Stimulated activated naive B cell treated with anti-CD40 and anti-IgM and Interleukin-4, amounts not matched to agents 10 μg/mL and 1 μg/mL and 100 μg/mL, for 72 hours (primary cell): ENCODE results near the gene WASF2.
A peak's percentile ranks its signal among the peaks of the same experiment; 100 is the strongest.
"Not testable (repeated sequence)": the region's sequence is repeated elsewhere in the genome, so short reads cannot be mapped to it uniquely, and the experiment has no call there.

Experiments used
- ATAC-seq, 2 donors: fragments of 150-1000 bp; cut with Tn5 transposase; replicated peaks; 2 replicates each; pipeline ENCODE4 v1.10.0; 2021; ENCODE audit warnings: moderate library complexity in 1 of 2
- DNase-seq: peaks from one replicate; pipeline ENCODE4 v3.0.0; 2021
- H3K27ac Mint-ChIP-seq: one replicate; pipeline ENCODE4 v1.8.0; 2022; ENCODE audit warnings: mild to moderate bottlenecking, mixed read lengths
- H3K27me3 Mint-ChIP-seq, 2 donors: one replicate each; pipeline ENCODE4 v1.8.0; 2022; ENCODE audit warnings: mixed read lengths in 2 of 2
- H3K36me3 Mint-ChIP-seq, 2 donors: one replicate each; pipeline ENCODE4 v1.8.0; 2022; ENCODE audit warnings: mixed read lengths in 2 of 2, mild to moderate bottlenecking in 1 of 2
- H3K4me1 Mint-ChIP-seq, 2 donors: one replicate each; pipeline ENCODE4 v1.8.0; 2022; ENCODE audit warnings: mixed read lengths in 2 of 2, mild to moderate bottlenecking in 1 of 2
- H3K4me3 Mint-ChIP-seq, 2 donors: one replicate each; pipeline ENCODE4 v1.8.0; 2022; ENCODE audit warnings: mild to moderate bottlenecking in 2 of 2, mixed read lengths in 2 of 2, moderate library complexity in 1 of 2
- H3K9me3 Mint-ChIP-seq, 2 donors: one replicate each; pipeline ENCODE4 v1.8.0; 2022; ENCODE audit warnings: mixed read lengths in 2 of 2, mild to moderate bottlenecking in 1 of 2

WASF2 gene, protein sequence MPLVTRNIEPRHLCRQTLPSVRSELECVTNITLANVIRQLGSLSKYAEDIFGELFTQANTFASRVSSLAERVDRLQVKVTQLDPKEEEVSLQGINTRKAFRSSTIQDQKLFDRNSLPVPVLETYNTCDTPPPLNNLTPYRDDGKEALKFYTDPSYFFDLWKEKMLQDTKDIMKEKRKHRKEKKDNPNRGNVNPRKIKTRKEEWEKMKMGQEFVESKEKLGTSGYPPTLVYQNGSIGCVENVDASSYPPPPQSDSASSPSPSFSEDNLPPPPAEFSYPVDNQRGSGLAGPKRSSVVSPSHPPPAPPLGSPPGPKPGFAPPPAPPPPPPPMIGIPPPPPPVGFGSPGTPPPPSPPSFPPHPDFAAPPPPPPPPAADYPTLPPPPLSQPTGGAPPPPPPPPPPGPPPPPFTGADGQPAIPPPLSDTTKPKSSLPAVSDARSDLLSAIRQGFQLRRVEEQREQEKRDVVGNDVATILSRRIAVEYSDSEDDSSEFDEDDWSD

DNA sequence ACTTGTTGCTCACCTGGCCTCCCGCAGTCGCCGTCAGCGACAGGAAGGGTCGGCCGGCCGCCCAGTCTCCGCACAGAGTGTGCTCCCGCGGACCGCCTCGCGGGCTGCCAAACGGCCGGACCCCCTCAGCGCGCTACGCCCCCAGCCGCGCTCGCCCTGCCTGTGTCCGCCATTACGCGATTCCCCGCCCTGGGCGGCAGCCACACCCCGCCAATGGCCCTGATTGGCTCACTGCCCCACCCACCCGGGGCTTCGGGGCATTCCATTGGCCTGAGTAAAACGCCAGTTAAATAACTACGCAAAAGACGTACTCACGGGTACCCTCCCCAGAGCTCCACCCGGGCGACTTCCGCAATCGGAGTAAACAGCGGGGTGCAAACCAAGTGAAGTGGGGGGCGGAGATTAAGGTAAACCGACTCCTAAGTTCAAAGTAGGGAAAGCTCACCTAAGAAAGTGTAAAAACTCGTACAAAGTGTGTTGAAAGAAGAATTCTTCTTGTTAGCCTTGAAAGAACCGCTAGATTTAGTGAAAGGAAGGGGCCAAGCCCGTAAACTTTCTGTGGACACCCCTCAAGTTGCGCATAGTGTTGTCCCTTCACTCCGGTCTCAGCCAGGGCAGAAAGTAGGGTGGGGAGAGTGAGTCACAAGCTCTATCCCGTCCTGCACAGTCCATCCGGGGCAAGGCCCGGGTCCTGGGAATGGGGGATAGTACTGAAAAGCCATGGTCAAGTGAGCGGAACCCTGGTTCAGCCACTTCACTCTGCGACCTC, at the start of gene WASF2:
WASF2 (minus strand) TSS at position 195 of the 769 bp plus-strand sequence. CDS start 61,277 bp downstream, outside the sequence.
- DNase-seq = peak; percentile 96
- H3K36me3 Mint-ChIP-seq = peaks cover 4 to 6% of the 10 kb centered on the region in 2 donors
- peaks cover 0 to 2% of the 10 kb centered on the region in 2 donors for H3K9me3 Mint-ChIP-seq
- no peaks in the 10 kb centered on the region for H3K27me3 Mint-ChIP-seq
- peak within 1 kb of the TSS; percentile 100 for H3K27ac Mint-ChIP-seq
- peak within 1 kb of the TSS; percentile 84 to 89 for H3K4me3 Mint-ChIP-seq
- ATAC-seq = peak; percentile 80 to 88
- H3K4me1 Mint-ChIP-seq = peaks cover 35 to 49% of the 10 kb centered on the region in 2 donors

DNA sequence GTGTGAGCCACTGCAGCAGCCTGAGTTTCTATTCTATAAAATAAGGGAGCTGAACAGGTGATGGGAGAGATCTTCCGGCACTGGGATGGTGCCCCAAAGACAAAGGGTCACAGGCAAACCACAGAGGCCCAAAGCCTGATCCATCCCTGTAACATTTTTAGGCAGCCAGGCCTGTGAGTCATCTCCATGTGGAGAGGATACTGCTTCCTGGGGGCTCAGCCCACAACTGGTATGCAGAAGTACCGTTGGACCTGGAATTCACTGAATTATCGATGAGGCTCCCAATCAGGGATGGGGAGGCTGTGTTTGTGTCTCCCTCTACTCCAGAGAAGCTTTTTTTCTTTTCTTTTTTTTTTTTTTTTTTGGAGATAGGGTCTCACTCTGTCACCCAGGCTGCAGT, 48.8 kb upstream of the WASF2 start:
- Mint-ChIP-seq H3K4me1 (peaks cover 0 to 13% of the 10 kb centered on the region in 2 donors), H3K4me3 (no peak overlapping the region), H3K9me3 (no peaks in the 10 kb centered on the region), H3K27me3 (no peaks in the 10 kb centered on the region), H3K36me3 (peaks cover 12 to 23% of the 10 kb centered on the region in 2 donors), H3K27ac (no peak overlapping the region)
- no peak for ATAC-seq
- no peak for DNase-seq

DNA sequence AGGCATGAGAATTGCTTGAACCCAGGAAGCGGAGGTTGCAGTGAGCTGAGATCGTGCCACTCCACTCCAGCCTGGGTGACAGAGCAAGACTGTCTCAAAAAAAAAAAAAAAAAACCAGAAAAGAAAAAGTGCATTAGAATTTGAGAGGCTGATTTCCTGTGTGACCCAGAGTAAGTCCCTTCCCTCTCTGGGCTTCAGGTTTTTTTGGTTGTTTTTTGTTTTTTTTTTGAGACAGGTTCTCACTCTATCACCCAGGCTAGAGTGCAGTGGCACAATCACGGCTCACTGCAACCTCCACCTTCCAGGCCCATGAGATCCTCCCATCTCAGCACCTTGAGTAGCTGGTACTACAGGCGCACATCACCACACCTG, 48.3 kb upstream of the WASF2 start:
- not testable (repeated sequence) for ATAC-seq, H3K27ac Mint-ChIP-seq, DNase-seq, H3K9me3 Mint-ChIP-seq, H3K4me3 Mint-ChIP-seq, H3K27me3 Mint-ChIP-seq
- peaks cover 0 to 11% of the 10 kb centered on the region in 2 donors for H3K4me1 Mint-ChIP-seq
- peaks cover 17 to 26% of the 10 kb centered on the region in 2 donors for H3K36me3 Mint-ChIP-seq

DNA sequence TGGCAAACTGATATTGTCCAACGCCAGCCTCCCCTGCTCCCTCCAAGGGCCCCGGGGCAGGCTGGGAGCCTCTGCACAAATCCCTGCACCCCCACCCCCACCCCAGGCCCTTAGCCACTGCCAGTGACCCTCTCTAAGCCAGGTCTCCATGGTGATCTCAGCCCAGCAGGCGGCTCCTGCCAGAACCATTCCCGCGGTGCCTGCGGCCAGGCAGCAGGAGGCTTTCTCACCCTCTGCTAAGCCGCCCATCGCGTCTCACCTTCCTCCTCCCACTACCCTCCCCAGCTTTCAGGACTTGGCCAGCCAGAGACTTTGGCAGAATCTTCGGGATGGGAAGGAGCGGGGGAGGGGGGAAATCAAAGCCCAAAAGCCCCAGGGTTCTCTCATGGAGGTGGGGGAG, 46.8 kb upstream of the WASF2 start:
- Mint-ChIP-seq H3K36me3 (peaks cover 24 to 29% of the 10 kb centered on the region in 2 donors), H3K4me3 (no peak overlapping the region), H3K27ac (no peak overlapping the region), H3K27me3 (no peaks in the 10 kb centered on the region), H3K4me1 (peaks cover 0 to 10% of the 10 kb centered on the region in 2 donors), H3K9me3 (no peaks in the 10 kb centered on the region)
- no peak for DNase-seq
- ATAC-seq = no peak

DNA sequence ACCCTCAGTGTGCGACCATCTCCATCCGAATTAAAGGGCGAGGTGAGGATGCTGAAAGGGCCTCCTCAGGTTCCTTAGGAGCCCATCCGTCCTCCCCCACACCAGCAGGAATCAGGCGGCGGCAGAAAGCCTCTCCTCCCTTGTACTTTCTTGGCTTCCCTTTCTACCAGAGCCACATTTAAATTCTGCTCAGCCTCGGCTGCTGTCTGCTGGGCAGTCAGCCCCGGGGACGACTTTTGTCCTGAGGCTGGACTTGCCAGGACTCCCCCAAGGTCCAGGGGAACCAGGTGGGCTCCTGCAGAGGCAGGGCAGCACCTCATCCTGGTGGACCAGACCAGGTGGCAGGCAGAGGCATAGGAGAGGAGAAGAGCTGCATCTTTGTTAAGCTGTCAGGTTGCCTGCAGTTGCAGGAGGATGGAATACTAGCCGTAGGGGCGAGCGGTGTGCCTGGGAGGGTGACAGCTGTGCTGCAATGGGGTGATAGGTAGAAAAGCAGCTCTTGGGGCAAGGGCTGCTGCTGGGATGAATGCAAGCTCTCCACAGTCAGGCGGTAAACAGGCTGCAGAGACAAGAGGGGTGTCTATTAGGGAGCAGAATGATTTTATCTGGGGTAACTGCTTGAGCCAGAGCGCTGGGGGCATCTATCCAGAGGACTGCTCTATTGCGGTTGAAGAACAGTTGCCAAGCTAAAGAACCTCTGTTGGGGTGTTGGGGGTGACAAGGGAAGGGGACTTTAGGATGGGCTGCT, 46.2 kb upstream of the WASF2 start:
- Mint-ChIP-seq H3K4me1 (peaks cover 0 to 10% of the 10 kb centered on the region in 2 donors), H3K27me3 (no peaks in the 10 kb centered on the region), H3K9me3 (no peaks in the 10 kb centered on the region), H3K27ac (peak overlapping the region; percentile 16), H3K4me3 (no peak overlapping the region), H3K36me3 (peaks cover 24 to 29% of the 10 kb centered on the region in 2 donors)
- ATAC-seq = no peak
- DNase-seq = no peak

DNA sequence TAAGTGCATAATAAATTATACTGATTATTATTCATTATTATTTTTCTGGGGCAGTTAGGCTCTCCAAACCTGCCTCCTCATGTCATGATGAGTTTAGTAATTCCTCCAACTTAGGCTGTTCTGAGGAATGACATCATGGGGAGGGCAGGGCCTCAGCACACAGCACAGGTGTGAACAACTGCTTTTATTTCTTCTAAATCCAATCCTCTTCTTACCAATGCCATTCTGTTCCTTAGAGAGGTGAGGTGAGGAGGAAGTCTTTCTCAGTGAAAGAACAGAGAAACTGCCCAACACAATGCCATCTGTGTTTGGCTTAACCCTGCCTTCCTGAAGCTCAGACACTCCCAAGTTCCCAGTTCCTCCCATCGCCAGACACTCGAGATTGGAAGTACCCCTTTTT, 45.4 kb upstream of the WASF2 start:
- peak overlapping the region; percentile 44 for H3K27ac Mint-ChIP-seq

DNA sequence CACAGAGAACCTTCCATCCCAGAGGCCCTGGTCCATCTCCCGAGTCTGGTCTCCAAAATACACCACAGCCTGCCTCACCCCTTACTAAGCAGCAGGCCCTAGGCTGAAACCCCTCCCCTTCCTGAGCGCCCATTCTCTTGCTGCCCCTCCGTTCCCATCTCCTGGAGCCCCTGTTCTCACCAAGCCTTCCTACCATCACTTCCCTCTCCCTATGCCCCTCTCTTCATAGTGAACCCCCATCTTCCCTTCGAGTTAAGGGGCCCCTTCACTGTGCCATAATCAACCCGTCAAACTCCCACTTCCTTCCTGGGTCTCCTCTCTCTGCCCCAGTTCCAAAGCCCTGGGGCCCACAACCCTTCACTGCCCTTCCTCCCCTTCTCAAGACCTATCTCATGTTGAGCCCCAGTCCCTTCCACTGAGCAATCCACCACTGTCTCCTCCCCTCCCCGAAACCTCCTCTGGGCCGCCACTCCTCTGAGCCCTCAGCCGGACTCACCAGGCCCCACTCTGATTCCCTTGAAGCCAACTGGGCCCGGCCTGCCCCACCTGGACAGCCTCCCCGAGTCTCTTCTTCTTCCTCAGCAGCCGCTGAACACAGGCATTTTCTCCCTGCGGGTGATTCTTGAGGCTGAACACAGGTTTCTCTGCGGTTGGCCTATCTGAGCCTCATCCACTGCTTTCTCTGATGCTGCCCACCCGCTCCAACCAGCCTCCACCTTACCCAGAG, 42.2 kb upstream of the WASF2 start:
- Mint-ChIP-seq H3K36me3 (peaks cover 15% of the 10 kb centered on the region in 2 donors), H3K4me3 (no peak overlapping the region), H3K9me3 (no peaks in the 10 kb centered on the region), H3K27me3 (no peaks in the 10 kb centered on the region), H3K4me1 (peaks cover 20 to 21% of the 10 kb centered on the region in 2 donors), H3K27ac (peak overlapping the region; percentile 65)
- DNase-seq (no peak), ATAC-seq (no peak)

More for the DNA sequence above, 45.4 kb upstream of the WASF2 start:
- peaks cover 0 to 9% of the 10 kb centered on the region in 2 donors for H3K4me1 Mint-ChIP-seq
- H3K27me3 Mint-ChIP-seq = no peaks in the 10 kb centered on the region
- DNase-seq = no peak
- peaks cover 23 to 24% of the 10 kb centered on the region in 2 donors for H3K36me3 Mint-ChIP-seq
- ATAC-seq = no peak
- H3K9me3 Mint-ChIP-seq = no peaks in the 10 kb centered on the region
- H3K4me3 Mint-ChIP-seq = no peak overlapping the region

DNA sequence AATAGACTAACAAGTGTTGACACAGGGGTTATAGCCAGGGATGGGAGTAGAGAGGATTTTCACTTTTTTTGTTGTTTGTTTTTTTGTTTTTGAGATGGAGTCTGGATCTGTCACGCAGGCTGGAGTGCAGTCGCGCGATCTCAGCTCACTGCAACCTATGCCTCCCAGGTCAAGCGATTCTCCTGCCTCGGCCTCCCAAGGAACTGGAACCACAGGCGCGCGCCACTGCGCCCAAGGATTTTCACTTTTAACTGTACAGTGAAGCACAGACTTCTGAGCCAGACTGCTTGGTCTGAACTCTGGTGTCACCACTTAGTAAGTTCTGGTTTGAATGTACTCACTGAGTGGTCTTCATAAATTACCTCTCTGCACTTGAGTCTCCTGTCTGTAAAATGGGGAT, 40.2 kb upstream of the WASF2 start:
- Mint-ChIP-seq H3K27ac (no peak overlapping the region), H3K4me3 (no peak overlapping the region), H3K4me1 (peaks cover 37 to 40% of the 10 kb centered on the region in 2 donors), H3K9me3 (no peaks in the 10 kb centered on the region), H3K36me3 (peaks cover 15% of the 10 kb centered on the region in 2 donors), H3K27me3 (no peaks in the 10 kb centered on the region)
- no peak for DNase-seq
- no peak for ATAC-seq

DNA sequence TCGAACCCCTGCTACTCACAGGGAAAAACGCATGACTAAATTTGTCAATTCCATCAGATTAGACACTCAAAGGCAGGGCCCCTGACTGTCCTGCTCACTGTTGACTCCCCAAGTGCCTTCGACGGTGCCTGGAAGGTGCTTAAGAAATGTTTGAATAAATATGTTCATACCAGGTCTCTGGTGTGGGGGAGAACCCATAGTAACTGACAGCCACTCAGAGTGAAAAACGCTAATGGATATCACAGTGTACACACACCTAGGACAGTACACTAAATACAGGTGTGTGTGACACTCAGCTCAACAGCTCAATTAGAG, 39.7 kb upstream of the WASF2 start:
- Mint-ChIP-seq H3K27me3 (no peaks in the 10 kb centered on the region), H3K9me3 (no peaks in the 10 kb centered on the region), H3K4me1 (peaks cover 40 to 45% of the 10 kb centered on the region in 2 donors), H3K36me3 (peaks cover 15% of the 10 kb centered on the region in 2 donors), H3K4me3 (peak overlapping the region in 1 of 2 donors; percentile 27), H3K27ac (peak overlapping the region; percentile 39)
- DNase-seq (no peak), ATAC-seq (no peak)

DNA sequence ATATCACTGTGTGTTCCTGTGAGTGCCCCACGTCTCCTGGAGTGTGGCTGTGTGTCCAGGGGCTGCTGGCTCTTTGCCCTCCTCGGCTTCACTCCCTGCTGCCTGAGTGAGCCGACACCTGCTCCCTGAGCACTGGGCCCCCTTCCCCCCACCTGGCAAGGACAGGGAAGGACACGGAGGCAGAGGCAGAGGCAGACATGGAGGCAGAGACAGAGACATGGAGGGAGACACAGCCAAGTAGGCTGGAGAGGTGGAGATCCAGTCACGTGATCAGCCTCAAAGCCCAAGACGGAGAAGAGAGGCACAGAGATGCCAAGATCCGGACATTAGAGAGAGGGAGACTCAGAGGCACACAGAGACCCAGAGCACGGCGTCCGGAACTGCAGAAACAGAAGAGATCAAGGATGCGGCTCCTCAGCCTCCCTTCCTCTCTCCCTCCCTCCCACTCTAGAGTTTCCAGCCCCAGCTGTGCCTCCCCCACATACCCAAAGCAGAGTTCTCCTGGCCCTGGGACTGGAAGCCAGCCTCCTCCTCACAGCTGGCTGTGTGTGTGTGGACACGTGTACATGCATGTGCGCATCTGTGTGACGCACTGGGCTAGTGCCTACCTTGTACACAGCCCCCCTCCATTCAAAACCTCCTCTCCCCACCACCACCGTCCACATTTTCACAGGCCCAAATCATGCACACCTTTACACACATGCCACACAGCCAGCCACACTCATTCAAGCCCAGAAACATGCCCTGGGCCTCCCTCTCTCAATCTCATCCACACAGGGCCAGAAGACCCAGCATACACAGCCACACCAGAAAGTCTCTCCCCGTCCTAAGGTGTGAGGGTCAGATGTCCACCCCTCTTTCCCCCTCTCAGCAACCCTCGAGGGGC, 39.1 kb upstream of the WASF2 start:
- H3K4me1 Mint-ChIP-seq = peaks cover 45 to 51% of the 10 kb centered on the region in 2 donors
- peak overlapping the region in 1 of 2 donors; percentile 27 for H3K4me3 Mint-ChIP-seq
- H3K27me3 Mint-ChIP-seq = no peaks in the 10 kb centered on the region
- DNase-seq (no peak), ATAC-seq (no peak)
- peak overlapping the region; percentile 48 for H3K27ac Mint-ChIP-seq
- peaks cover 15% of the 10 kb centered on the region in 2 donors for H3K36me3 Mint-ChIP-seq
- H3K9me3 Mint-ChIP-seq = no peaks in the 10 kb centered on the region

DNA sequence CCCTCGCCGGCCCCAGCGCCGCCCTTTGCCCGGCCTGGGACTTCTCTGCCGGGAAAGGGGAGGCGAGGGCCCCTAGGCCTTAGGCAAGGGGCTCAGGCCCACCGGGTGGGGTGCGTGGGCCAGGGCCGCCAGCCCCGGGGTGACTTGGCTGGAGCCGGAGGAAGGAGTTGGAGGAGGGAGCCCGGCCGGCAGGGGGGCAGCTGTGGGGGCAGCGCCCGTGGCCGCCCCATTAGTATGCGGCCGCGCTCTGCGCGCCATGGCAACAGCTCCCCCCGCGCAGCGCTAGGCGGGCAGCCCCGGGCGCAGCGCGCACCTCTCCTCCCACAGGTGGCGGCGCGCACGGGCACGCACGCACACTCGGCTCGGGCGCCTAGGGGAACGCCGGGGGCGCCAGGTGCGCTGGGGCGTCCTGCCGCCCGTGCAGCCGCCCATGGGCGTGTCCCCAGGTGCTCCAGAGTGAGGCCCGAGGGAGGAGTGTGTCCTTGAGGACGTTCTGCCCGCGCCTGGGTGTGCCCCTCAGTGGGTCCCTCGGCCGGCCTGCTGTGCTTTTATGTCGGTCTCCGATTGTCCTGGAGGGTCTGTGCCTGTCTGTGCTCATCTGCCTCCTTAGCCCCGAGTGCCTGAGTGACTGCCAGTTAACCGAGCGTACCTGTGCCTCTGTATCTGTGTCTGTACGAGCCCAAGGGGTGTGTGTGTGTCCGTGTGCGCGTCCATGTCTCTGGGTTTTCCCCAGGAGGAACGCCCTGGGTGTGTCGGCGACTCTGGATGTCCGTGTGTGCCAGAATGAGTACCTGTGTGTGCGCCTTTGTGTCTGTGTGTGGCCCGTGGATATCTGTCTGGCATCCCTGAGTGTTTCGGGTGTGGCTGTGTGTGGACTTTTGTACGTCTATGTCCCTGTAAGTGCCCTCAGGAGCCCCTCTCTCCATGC, 38.2 kb upstream of the WASF2 start:
- Mint-ChIP-seq H3K4me1 (peaks cover 49 to 60% of the 10 kb centered on the region in 2 donors), H3K4me3 (peak overlapping the region; percentile 78), H3K9me3 (no peaks in the 10 kb centered on the region), H3K27ac (peak overlapping the region; percentile 48), H3K27me3 (no peaks in the 10 kb centered on the region), H3K36me3 (peaks cover 7 to 8% of the 10 kb centered on the region in 2 donors)
- DNase-seq (peak; percentile 36), ATAC-seq (peak; percentile 39 to 55)
